ENCODE data around the gene KRTAP19-3. TPM values are rescaled to one million over a fixed set of nuclear protein-coding genes. Genes with fewer than 3 reads are reported as not detected.

The KRTAP19-3 gene
- total RNA-seq, 1 donor, result not detected

DNA sequence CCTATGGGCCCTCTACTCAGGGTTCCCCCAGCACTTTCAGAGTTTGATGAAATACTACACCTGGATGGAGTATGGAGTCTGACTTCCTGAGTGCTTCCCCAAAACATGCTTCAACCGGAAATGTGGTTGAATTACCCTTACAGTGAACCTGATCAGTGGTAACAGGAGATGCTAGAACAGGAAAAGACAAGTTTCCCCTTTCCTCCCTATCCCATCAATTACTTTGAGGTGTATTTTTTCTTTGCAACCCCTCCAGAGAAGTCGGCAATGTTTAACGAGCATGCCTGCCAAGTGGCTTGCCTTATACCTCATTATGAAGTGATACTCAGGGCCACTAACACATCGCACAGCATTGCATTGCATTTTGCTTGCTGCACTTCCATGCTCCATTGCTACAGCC lies 44.8 kb downstream of the KRTAP19-3 start:
- Histone ChIP-seq H3K27me3 (ENCODE audit: insufficient read depth, low read length) (no peaks in the 10 kb centered on the region), H3K9me3 (ENCODE audit: low read depth, low read length) (no peaks in the 10 kb centered on the region), H3K4me1 (ENCODE audit: insufficient read depth, low read length) (no peaks in the 10 kb centered on the region), H3K4me3 (ENCODE audit: low read length) (no peak overlapping the region)

- Histone ChIP-seq H3K27me3 (ENCODE audit: insufficient read depth, low read length) (no peaks in the 10 kb centered on the region), H3K4me3 (ENCODE audit: low read length) (no peak overlapping the region), H3K4me1 (ENCODE audit: insufficient read depth, low read length) (no peaks in the 10 kb centered on the region), H3K9me3 (ENCODE audit: low read depth, low read length) (no peaks in the 10 kb centered on the region)
Observed at GRCh38 chr21:30444204-30444603, 47.6 kb downstream of the KRTAP19-3 start.

- H3K9me3 ChIP-seq (ENCODE audit: low read depth, low read length), result no peaks in the 10 kb centered on the region
- no peak overlapping the region for H3K4me3 ChIP-seq (ENCODE audit: low read length)
- no peaks in the 10 kb centered on the region for H3K27me3 ChIP-seq (ENCODE audit: insufficient read depth, low read length)
- H3K4me1 ChIP-seq (ENCODE audit: insufficient read depth, low read length), result no peaks in the 10 kb centered on the region
Observed at GRCh38 chr21:30443226-30443625, 48.6 kb downstream of the KRTAP19-3 start.

Other genes with a start within 250 kb of the KRTAP19-3 start
- not detected for gene KRTAP24-1, start 209.1 kb downstream of the KRTAP19-3 start, total RNA-seq
- not detected for gene KRTAP25-1, start 202.5 kb downstream of the KRTAP19-3 start, total RNA-seq
- gene KRTAP26-1, start 171.7 kb downstream of the KRTAP19-3 start, total RNA-seq, result not detected
- gene KRTAP27-1, start 154.3 kb downstream of the KRTAP19-3 start, total RNA-seq, result not detected
- gene KRTAP23-1, start 143.4 kb downstream of the KRTAP19-3 start, total RNA-seq, result not detected
- gene KRTAP13-2, start 119.7 kb downstream of the KRTAP19-3 start, total RNA-seq, result not detected
- not detected for gene KRTAP13-1, start 96.0 kb downstream of the KRTAP19-3 start, total RNA-seq
- gene KRTAP13-3, start 66.1 kb downstream of the KRTAP19-3 start, total RNA-seq, result not detected
- not detected for gene KRTAP13-4, start 61.8 kb downstream of the KRTAP19-3 start, total RNA-seq
- gene KRTAP15-1, start 51.7 kb downstream of the KRTAP19-3 start, total RNA-seq, result not detected
- gene KRTAP19-1, start 11.6 kb downstream of the KRTAP19-3 start, total RNA-seq, result not detected
- not detected for gene KRTAP19-2, start 4.6 kb downstream of the KRTAP19-3 start, total RNA-seq
- gene KRTAP19-4, start 5.2 kb upstream of the KRTAP19-3 start, total RNA-seq, result not detected
- not detected for gene KRTAP19-5, start 10.1 kb upstream of the KRTAP19-3 start, total RNA-seq
- gene KRTAP19-6, start 49.9 kb upstream of the KRTAP19-3 start, total RNA-seq, result not detected
- not detected for gene KRTAP19-7, start 69.3 kb upstream of the KRTAP19-3 start, total RNA-seq
- gene KRTAP22-2, start 98.4 kb upstream of the KRTAP19-3 start, total RNA-seq, result not detected
- gene KRTAP6-3, start 100.4 kb upstream of the KRTAP19-3 start, total RNA-seq, result not detected
- gene KRTAP6-2, start 106.9 kb upstream of the KRTAP19-3 start, total RNA-seq, result not detected
- gene KRTAP22-1, start 109.1 kb upstream of the KRTAP19-3 start, total RNA-seq, result not detected
- gene KRTAP6-1, start 121.9 kb upstream of the KRTAP19-3 start, total RNA-seq, result not detected
- gene KRTAP20-1, start 124.4 kb upstream of the KRTAP19-3 start, total RNA-seq, result not detected
- not detected for gene KRTAP20-4, start 128.6 kb upstream of the KRTAP19-3 start, total RNA-seq
- gene KRTAP20-2, start 143.2 kb upstream of the KRTAP19-3 start, total RNA-seq, result not detected
- gene KRTAP20-3, start 150.9 kb upstream of the KRTAP19-3 start, total RNA-seq, result not detected
- gene KRTAP21-3, start 226.8 kb upstream of the KRTAP19-3 start, total RNA-seq, result not detected

All from mononuclear cell (primary cell).